ENCODE data around the gene DNTT.

The DNTT gene

DNA sequence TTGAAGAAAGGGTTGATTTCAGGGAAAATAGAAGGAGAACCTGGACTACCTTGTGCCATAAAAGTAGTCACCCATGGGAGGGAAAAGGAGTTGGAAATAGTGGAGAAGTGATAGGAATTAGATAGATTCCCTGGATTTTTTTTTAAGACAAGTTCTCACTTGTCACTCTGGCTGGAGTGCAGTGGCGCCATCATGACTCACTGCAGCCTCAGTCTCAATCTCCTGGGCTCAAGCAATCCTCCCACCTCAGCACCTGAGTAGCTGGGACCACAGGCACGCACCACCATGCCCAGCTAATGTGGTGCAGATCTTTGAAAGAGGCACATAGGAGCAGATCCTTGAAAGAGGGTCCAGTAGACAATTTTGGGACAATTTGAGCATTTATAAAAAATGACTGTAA is 23.4 kb upstream of the DNTT start:
- Histone ChIP-seq H3K27ac (no peak overlapping the region), H3K27me3 (ENCODE audit: insufficient read depth, low read depth, severe bottlenecking) (no peaks in the 10 kb centered on the region), H3K9me3 (ENCODE audit: severe bottlenecking) (no peaks in the 10 kb centered on the region), H3K36me3 (no peaks in the 10 kb centered on the region), H3K4me3 (ENCODE audit: low read depth, low read length) (no peak overlapping the region)
- peak; percentile 15 for DNase-seq
- TF ChIP-seq, protein P1, sequence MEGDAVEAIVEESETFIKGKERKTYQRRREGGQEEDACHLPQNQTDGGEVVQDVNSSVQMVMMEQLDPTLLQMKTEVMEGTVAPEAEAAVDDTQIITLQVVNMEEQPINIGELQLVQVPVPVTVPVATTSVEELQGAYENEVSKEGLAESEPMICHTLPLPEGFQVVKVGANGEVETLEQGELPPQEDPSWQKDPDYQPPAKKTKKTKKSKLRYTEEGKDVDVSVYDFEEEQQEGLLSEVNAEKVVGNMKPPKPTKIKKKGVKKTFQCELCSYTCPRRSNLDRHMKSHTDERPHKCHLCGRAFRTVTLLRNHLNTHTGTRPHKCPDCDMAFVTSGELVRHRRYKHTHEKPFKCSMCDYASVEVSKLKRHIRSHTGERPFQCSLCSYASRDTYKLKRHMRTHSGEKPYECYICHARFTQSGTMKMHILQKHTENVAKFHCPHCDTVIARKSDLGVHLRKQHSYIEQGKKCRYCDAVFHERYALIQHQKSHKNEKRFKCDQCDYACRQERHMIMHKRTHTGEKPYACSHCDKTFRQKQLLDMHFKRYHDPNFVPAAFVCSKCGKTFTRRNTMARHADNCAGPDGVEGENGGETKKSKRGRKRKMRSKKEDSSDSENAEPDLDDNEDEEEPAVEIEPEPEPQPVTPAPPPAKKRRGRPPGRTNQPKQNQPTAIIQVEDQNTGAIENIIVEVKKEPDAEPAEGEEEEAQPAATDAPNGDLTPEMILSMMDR (IDR thresholded peaks at IDR 0.05; ENCODE audit: low read depth, low read length): no peak

DNA sequence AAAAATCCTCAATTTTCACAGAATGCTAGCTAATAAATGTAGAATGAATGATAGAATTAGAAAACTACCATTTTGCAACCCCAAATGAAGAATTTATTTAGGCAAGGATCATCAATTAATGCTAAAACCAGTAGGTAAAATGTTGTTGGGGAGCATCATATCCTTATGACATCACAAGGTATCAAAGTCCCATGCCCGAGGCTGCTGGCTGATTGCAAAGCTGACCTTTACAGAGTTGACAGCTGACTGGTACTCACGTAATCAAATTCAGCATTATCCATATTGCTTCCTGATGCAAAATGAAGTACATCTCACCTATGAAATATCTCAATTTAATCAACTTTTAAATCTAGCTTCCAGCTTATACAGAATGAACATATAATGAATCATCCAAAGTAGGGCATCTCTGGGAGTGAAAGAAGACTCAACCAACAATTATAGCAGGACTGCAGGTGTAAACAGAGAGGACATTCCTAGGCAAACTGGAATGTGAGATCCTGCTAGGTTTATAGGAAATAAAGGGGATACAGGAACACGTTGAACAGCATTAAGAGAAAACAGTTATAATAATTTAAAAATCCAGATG is 22.7 kb upstream of the DNTT start:
- Histone ChIP-seq H3K4me3 (ENCODE audit: low read depth, low read length) (no peak overlapping the region), H3K9me3 (ENCODE audit: severe bottlenecking) (no peaks in the 10 kb centered on the region), H3K36me3 (no peaks in the 10 kb centered on the region), H3K27ac (no peak overlapping the region), H3K27me3 (ENCODE audit: insufficient read depth, low read depth, severe bottlenecking) (no peaks in the 10 kb centered on the region)
- TF ChIP-seq, protein P1 (IDR thresholded peaks at IDR 0.05; ENCODE audit: low read depth, low read length): no peak
- no peak for DNase-seq

DNA sequence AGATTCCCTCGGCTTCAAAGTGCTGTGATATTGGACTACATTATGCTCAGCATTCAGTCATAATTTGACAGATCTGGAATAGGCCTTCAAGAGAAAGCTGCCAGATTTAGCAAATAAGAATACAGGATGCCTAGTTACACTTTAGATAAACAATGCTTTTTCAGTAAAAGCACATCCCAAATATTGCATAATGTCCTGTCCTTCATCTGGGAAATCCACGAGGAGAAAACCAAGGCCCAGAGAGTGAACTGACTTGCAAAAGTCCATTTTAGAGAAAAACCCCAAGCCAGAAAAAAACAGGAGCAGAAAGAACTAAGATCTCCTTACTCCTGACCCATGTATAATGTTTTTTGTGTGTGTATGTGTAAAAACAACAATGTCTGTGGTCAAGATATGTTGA is 20.9 kb upstream of the DNTT start:
- TF ChIP-seq, protein P1 (IDR thresholded peaks at IDR 0.05; ENCODE audit: low read depth, low read length): no peak
- Histone ChIP-seq H3K4me3 (ENCODE audit: low read depth, low read length) (no peak overlapping the region), H3K27me3 (ENCODE audit: insufficient read depth, low read depth, severe bottlenecking) (no peaks in the 10 kb centered on the region), H3K27ac (no peak overlapping the region), H3K36me3 (no peaks in the 10 kb centered on the region), H3K9me3 (ENCODE audit: severe bottlenecking) (no peaks in the 10 kb centered on the region)
- no peak for DNase-seq

DNA sequence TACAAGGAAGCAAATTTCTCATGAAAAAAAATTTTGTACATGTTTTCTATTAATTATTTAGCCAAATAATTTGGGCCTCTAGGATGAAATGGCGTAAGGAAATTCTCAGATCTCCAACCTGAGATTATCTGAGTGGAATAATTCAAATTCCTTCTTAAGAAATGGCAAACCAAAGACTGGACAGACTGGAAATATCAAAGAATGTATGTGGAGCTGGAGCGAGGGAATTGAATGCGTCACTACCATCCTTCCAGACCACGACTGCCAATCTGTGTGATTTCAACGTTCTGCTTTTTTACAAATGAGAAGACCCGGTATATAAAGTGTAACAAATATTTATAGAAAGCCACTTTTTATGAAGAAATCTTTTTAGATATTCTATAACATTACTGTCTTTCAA is 20.5 kb upstream of the DNTT start:
- Histone ChIP-seq H3K27me3 (ENCODE audit: insufficient read depth, low read depth, severe bottlenecking) (no peaks in the 10 kb centered on the region), H3K9me3 (ENCODE audit: severe bottlenecking) (no peaks in the 10 kb centered on the region), H3K36me3 (no peaks in the 10 kb centered on the region), H3K4me3 (ENCODE audit: low read depth, low read length) (no peak overlapping the region), H3K27ac (no peak overlapping the region)
- DNase-seq: no peak
- TF ChIP-seq, protein P1 (IDR thresholded peaks at IDR 0.05; ENCODE audit: low read depth, low read length): no peak

- TF ChIP-seq, protein P1 (IDR thresholded peaks at IDR 0.05; ENCODE audit: low read depth, low read length): no peak
- no peak for DNase-seq
Measured at GRCh38 chr10:96285331-96285752, 18.9 kb upstream of the DNTT start.

More at GRCh38 chr10:96285331-96285752, 18.9 kb upstream of the DNTT start:
- H3K27ac ChIP-seq: no peak overlapping the region
- H3K4me3 ChIP-seq (ENCODE audit: low read depth, low read length): no peak overlapping the region
- no peaks in the 10 kb centered on the region for H3K27me3 ChIP-seq (ENCODE audit: insufficient read depth, low read depth, severe bottlenecking)
- H3K36me3 ChIP-seq: no peaks in the 10 kb centered on the region
- H3K9me3 ChIP-seq (ENCODE audit: severe bottlenecking): no peaks in the 10 kb centered on the region
